GM19397 (cell line): ENCODE results near the gene TRAPPC1.
A peak's percentile ranks its signal among the peaks of the same experiment; 100 is the strongest.
"Not testable (repeated sequence)": the region's sequence is repeated elsewhere in the genome, so short reads cannot be mapped to it uniquely, and the experiment has no call there.

ENCODE experiments used
- ATAC-seq: cut with Tn5 transposase; IDR thresholded peaks from one replicate; pipeline ENCODE4 v1.9.1; 2021; ENCODE audit warnings: mild to moderate bottlenecking, moderate library complexity; ENCODE audit not compliant: unreplicated experiment

Gene TRAPPC1, protein sequence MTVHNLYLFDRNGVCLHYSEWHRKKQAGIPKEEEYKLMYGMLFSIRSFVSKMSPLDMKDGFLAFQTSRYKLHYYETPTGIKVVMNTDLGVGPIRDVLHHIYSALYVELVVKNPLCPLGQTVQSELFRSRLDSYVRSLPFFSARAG

DNA sequence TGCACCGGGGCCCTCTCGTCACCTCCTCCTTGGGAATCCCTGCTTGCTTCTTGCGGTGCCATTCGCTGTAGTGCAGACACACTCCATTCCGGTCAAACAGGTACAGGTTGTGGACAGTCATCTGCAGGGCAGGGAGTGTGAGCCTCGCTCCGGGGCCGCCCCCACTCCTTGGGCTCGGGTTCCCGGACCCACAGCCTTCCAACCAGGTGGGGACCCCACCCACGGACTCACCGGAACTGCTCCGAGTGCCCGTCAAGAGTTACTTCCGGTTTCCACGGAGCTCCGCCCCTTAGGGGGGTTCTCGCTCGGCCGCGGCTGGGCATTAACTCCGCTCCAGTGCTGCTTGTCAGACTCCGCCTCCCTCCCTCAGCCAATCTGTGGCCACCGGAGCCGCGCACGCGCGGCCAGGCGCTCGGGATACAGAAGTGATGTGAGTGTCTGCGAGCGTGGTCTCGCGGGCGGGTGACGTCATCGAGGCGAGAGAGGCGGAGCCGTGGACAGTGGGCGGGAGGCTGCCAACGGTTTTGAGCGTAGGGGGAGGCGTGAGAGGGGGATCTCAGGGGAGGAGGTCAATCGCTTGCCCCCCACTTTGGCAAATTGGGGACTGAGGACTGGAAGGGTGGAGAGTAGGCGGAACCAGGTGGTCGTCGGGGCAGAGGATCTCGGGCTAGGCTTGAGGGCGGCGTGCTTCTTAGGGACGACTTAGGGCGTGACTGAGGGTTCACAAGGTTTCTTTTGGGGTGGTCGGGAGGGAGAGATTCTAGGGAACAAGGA is at the start of gene TRAPPC1, which contains the start of gene CNTROB:
Gene TRAPPC1, minus strand, starts transcription at position 238 of the 774 bp plus-strand sequence. Its CDS starts 117 bp downstream, at position 121.
Gene CNTROB, plus strand, starts transcription at position 498 of the 774 bp plus-strand sequence. CDS start 874 bp downstream, outside the sequence.
- peak; percentile 97 for ATAC-seq

DNA sequence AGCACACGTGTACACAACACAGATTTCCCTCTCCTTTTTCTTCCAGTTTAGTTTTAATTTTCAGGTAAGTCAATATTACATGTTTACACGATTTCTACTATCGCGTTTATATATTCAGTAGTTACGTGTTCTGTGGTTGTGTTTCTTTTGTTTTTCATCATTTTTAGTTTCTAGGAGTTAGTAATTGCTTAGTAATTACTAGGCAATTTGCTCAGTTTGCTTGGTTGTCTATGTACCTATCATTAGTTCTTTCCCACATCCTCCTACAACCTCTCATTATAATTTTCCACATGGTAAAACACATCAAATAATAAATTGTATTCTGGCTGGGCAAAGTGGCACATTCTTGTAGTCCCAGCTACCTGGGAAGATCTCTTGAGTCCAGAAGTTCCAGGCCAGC is 46.1 kb upstream of the TRAPPC1 start:
- ATAC-seq, result no peak

DNA sequence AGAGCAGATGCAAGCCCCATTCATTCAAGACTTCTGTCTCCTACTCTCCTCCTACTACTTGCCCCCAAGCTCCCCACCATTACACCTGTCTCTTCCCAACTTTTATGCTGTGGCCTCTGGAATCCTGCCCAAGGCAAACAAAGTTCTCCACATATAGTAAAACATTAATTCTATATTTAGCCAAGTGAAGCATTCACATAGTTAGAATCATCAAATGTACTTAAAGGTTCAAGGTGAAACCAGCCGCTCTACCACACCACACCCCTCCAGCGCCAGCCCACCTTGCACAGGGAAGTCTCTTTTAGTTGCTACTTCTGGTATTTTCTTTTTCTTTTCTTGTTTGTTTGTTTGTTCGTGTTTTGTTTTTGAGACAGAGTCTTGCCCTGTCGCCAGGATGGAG is 45.3 kb upstream of the TRAPPC1 start:
- ATAC-seq, result no peak

DNA sequence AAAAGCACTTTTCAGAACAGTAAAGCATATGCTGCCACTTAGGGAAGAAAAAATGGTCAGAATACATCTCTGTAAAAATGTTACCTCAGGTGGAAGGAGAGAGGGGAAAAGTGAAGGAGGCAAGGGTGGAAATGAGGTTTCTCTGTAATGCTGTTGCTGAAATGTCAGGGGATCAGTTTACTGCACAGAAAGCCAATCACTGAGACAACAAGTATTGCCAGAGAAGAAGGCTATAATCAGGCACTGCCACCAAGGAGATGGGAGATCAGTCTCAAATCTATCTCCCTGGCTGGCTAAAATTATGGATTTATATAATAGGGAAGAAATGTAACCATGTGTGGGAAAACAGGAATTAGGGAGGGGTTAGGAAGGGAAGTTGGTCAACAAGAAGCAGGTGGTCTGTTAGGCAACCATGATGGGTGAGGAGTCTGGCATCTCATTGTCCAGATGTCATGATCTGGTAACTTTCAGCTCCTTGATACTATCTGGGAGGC is 42.9 kb upstream of the TRAPPC1 start:
- ATAC-seq, result no peak

DNA sequence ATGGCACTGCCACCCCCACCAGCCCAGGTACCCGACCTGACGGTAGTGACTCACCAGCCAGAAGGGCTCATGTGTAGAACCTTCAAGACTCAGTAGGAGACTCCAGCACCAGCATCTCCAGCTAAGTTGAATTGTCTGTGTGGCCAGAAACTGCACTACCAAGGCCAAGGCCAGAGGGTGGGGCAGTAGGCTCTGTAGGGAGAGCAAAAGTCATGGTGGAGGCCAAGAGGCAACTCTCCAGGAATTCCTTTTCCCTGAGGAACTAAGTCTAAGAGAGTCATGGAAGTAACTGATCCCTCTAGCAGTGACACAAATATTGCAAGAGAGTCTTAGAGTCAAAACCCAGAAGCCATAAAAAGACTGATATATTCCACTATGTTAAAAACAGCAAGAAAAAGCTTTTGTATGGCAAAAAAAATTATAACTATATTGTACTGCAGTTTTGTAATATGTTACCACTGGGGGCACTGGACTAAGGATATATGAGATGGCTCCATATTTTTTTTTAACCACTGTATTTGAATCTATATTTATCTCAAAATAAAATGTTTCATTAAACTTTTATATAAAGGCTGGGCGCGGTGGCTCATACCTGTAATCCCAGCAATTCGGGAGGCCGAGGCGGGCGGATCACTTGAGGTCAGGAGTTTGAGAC is 40.5 kb upstream of the TRAPPC1 start:
- no peak for ATAC-seq

DNA sequence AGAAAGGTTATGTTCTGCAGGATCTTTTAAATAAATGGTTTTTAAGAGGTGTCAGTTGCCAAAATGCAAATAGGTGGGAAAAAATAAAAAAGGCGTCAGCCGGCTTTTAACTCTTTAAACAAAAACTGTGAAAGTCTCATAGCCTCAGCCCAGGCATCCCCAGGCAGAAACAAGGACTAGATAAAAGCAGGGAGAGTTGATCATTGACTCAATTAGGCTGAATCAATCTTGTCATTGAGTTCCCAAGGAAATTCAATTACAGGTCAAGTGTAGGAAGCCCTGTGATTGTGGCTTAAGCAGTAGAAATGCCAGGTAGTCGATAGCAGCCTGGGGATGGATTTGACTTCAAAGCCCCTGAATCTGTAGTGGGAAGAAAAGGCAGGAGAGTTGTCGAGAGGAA is 39.9 kb upstream of the TRAPPC1 start:
- ATAC-seq, result no peak

DNA sequence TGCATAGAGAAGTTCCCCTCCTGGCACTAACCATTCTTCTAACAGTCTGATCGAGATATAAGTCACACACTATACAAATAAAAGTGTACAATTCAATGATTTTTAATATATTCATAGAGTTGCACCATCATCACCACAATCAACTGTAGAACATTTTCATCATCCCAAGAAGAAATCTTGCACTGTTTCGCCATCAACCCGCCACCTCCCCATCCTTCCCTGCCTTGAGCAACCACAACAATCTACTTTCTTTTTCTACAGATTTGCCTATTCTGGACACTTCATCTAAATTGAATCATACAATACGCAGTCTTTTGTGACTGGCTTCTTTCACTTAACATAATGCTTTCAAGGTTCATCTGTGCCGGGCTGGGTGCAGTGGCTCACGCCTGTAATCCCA is 37.7 kb upstream of the TRAPPC1 start:
- no peak for ATAC-seq

DNA sequence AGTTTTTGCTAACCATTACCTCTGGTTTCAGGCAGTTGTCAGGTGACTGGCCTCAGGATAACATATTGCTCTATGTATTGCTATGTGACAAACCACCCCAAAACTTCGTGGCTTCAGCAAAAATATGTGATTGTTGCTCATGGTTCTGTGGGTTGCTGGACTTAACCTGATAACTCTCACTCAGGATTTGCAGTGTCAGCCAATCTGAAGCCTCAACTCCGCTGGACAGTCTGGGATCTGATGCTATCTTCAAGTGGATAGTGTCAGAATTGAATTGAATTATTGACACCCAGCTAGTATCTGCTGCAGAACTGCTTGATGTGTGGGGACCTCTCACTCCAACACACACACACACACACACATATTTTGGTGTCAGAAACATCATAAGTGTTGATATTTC is 36.0 kb upstream of the TRAPPC1 start:
- ATAC-seq, result no peak

DNA sequence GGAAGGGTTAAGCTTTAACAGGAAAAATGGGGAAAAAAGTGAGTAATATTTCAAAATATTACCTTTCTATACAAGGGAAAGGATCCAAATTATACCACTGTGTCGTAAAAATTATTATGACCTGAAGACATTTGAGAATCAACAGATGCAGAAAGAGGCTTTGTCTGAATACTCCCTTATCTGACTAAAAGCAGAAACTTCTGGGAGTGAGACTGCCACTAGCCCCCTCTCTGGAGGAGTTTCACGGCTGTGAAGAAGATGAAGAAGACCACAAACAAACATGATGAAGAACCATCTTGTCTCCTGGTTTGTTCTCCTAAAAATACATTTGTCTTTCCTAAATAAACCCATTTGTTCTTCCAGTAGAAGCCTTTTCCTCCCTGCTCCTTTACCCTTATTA is 29.7 kb upstream of the TRAPPC1 start:
- ATAC-seq, result no peak

DNA sequence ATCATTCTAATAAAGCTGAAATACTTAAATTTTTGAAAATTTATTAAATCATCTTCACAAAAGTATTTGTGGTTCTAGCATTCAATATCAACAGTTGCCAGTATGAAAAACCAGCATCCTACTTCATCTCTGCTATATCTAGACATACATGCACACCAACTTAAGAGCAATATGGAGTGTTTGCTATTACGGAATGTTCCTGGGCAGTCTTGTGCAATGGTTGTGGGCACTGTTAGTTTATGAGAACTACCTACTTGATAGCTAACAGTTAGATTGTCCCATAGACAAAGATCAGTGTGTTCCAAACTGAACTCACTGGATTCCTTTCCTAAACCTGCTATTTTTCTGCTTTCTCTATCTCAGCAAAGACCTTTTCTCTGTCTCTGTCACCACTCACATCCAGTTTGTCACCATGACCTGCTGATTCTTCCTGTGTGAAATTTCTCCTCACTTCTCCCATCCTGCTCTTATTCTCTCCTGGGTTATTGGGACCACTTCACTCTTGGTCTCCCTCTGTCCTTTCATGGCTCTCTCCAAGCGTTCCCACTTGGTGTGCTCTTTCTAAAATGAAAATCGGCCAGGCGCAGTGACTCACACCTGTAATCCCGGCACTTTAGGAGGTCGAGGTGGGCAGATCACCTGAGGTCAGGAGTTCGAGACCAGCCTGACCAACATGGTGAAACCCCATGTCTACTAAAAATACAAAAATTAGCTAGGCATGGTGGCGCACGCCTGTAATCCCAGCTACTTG is 27.9 kb upstream of the TRAPPC1 start:
- ATAC-seq, result no peak

DNA sequence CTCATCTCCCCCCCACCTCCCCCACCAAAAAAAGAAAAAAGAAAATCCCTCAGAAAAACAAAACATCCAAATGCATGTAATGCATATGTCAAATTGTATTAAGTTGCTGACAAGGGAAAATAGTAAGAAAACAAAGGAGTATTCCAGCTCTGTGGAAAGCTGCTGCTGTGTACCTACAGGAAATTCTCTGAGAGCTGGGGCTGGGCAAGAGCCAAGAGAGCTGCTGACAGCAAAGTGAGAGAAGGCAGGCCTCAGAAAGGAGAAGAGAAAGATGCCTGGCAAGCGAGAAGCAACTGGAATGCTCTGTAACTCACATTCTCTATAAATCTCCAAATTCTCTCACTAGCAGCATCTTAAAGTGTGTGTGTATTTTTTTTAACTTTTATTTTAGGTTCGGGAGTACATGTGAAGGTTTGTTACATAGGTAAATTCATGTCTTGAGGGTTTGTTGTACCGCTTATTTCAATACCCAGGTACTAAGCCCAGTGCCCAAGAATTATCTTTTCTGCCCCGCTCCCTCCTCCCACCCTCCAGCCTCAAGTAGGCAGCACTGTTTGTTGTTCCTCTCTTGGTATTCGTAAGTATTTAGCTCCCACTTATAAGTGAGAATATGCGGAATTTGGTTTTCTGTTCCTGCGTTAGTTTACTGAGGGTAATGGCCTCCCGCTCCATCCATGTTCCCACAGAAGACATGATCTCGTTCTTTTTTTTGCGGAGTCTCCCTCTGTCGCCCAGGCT is 24.7 kb upstream of the TRAPPC1 start:
- no peak for ATAC-seq

DNA sequence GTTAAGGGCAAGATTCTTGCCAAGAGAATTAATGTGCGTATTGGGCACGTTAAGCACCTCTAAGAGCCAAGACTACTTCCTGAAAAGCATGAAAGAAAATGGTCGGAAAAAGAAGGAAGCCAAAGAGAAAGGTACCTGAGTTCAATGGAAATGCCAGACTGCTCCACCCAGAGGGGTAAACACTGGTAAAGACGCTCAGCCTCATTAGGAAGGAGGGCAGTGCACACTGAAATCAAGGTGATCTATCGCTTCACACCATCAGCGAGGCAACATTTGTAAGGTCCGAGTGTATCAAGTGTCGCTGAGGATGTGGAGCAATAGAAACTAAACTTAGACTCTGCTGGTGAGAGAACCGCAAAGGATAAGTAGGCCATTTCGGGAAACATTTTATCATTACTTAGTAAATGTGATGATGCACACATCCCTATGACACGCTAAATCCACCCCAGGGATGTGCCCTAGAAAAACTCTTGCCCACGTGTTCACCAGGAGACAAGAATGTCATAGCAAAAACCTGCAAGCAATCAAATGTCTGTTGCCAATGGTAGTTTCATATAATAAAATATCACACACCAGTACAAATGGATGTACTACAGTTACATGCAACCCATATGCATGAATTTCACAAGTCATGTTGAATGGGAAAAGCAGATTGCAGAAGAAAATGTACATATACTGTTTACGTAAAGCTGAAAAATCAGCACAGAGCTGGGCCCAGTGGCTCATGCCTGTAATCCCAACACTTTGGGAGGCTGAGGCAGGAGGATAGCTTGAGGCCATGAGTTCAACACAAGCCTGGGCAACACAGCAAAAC is 23.9 kb upstream of the TRAPPC1 start:
- ATAC-seq, result no peak

DNA sequence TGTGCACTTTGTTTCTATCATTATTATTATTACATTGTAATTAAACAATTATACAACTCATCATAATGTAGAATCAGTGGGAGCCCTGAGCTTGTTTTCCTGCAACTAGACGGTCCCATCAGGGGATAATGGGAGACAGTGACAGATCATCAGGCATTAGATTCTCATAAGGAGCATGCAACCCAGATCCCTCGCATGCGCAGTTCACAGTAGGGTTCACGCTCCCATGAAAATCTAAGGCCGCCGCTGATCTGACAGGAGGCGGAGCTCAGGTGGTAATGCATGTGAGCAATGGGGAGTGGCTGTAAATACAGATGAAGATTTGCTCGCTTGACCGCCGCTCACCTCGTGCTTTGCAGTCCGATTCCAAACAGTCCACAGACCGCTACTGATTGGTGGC is 21.5 kb upstream of the TRAPPC1 start:
- ATAC-seq, result not testable (repeated sequence)

DNA sequence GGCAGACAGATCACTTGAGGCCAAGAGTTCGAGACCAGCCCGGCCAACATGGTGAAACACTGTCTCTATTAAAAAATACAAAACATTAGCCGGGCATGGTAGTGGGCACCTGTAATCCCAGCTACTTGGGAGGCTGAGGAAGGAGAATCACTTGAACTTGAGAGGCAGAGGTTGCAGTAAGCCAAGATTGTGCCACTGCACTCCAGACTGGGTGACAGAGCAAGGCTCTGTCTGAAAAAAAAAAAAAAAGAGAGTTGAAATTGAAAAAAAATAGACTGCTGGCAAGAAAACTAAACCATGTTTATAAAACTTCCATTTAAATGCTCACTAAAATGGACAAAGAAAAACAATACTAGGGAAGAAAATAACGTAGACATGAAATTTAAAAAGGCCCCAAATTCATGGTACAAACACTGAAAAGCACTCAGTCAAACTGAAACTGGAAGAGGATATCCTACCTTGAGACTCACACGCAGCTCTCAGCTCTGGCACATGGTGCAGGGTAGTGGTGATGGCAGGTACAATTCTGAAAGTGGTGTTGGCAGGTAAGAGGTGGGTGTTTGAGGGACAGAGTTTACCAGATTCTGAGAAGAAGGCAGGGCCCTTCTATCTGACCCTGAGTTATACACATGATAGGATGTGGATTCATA is 19.5 kb upstream of the TRAPPC1 start:
- no peak for ATAC-seq

DNA sequence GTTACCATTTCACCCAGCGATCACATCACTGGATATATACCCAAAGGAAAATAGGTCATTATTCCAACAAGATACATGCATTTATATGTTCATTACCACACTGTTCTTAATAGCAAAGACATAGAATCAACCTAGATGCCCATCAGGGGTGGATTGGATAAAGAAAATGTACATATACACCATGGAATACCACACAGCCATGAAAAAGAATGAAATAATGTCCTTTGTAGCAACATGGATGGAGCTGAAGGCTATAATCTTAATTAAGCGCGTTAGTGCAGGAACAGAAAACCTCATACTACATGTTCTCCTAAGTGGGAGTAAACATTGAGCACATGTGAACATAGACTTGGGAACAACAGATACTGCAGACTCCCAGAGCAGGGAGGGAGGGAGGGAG is 18.8 kb upstream of the TRAPPC1 start:
- no peak for ATAC-seq

DNA sequence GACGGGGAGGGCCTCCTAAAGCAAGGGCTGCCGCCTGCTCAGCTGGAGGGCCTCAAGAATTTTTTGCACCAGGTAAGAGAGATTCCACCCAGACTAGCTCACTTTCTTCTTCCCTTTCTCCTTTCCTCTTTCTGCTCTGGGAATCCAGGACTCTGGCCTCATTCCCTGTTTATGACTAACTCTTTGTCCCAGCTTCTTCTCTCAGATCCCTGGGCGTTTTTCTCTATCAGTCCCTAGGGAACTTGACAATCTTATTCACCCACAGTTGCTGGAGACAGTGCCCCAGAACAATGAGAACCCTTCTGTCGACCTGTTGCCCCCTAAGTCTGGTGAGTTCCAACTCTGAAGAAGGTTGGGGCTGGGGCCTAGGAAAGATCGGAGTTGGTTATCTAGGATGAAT is 15.9 kb upstream of the TRAPPC1 start:
- ATAC-seq, result no peak

DNA sequence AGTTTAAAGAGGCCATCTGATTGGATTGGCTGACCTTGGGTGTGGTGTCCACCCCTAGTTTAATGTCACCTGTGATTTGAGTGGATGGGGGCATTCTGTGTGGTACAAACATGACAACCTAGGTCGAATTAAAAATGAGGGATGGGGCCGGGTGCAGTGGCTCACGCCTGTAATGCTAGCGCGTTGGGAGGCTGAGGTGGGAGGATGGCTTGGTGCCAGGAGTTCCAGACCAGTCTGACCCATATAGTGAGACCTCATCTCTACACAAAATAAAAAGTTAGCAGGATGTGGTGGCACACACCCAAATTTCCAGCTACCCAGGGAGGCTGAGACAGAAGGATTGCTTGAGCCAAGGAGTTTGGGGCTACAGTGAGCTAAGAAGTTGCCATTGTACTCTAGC is 14.7 kb upstream of the TRAPPC1 start:
- no peak for ATAC-seq

DNA sequence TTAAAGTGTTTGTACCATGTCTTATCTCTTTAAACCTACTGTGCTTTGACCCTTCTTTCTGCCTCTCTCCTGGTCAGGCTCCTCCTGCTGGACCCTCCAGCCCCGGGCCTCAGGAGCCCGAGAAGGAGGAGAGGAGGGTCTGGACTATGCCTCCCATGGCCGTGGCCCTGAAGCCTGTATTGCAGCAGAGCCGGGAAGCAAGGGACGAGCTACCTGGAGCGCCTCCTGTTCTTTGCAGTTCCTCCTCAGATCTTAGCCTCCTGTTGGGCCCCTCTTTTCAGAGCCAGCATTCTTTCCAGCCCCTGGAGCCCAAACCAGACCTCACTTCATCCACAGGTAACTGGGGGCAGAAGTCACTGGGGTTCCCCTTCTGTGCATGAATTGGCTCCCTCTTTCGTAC is 13.9 kb upstream of the TRAPPC1 start:
- ATAC-seq, result no peak

DNA sequence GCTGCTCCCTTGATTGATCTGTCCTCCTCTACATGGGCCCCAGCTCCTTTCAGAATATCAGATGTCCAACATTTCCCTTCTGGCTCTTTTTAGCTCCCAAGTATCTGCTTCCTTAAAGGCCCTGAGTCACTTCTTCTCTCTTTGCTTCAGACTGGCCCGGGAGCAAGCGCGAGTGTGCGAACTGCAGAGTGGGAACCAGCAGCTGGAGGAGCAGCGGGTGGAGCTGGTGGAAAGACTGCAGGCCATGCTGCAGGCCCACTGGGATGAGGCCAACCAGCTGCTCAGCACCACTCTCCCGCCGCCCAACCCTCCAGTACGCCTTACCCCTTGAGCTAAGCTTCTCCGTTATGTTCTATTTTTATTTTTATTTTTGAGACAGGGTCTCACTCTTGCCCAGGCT is 12.6 kb upstream of the TRAPPC1 start:
- no peak for ATAC-seq
